ENCODE results near the gene SRP68.

Gene SRP68

GRCh38 chr17:76076765-76077583 lies 4.7 kb upstream of the SRP68 start:
- Mint-ChIP-seq H3K27ac (no peak overlapping the region), H3K27me3 (ENCODE audit: low read depth) (peaks cover 76% of the 10 kb centered on the region), H3K4me3 (peak overlapping the region; percentile 40 to 50 (median 50)), H3K4me1 (peaks cover 38% of the 10 kb centered on the region), H3K9me3 (no peaks in the 10 kb centered on the region), H3K36me3 (ENCODE audit: low read depth) (no peaks in the 10 kb centered on the region)
- TF ChIP-seq CTCF (IDR thresholded peaks at IDR 0.05; ENCODE audit: unreplicated experiment in 3 of 3), result no peak

GRCh38 chr17:76076146-76076764 lies 3.9 kb upstream of the SRP68 start:
- Mint-ChIP-seq H3K4me3 (peak overlapping the region in 2 of 3 experiments; percentile 25 to 30), H3K36me3 (ENCODE audit: low read depth) (no peaks in the 10 kb centered on the region), H3K4me1 (peaks cover 41% of the 10 kb centered on the region), H3K9me3 (no peaks in the 10 kb centered on the region), H3K27ac (no peak overlapping the region), H3K27me3 (ENCODE audit: low read depth) (peaks cover 76% of the 10 kb centered on the region)
- TF ChIP-seq CTCF (IDR thresholded peaks at IDR 0.05; ENCODE audit: unreplicated experiment in 3 of 3), result no peak

GRCh38 chr17:76075364-76076145 lies 3.2 kb upstream of the SRP68 start:
- peak in 1 of 3 experiments; percentile 16 for TF ChIP-seq CTCF (IDR thresholded peaks at IDR 0.05; ENCODE audit: unreplicated experiment in 3 of 3)
- Mint-ChIP-seq H3K4me1 (peaks cover 43% of the 10 kb centered on the region), H3K27me3 (ENCODE audit: low read depth) (peaks cover 70% of the 10 kb centered on the region), H3K9me3 (no peaks in the 10 kb centered on the region), H3K36me3 (ENCODE audit: low read depth) (no peaks in the 10 kb centered on the region), H3K27ac (no peak overlapping the region), H3K4me3 (peak overlapping the region; percentile 63 to 75 (median 67))

- Mint-ChIP-seq H3K4me3 (peak within 1 kb of the TSS; percentile 63 to 75 (median 67)), H3K9me3 (no peaks in the 10 kb centered on the region), H3K4me1 (peaks cover 44% of the 10 kb centered on the region), H3K27me3 (ENCODE audit: low read depth) (peaks cover 65% of the 10 kb centered on the region), H3K36me3 (ENCODE audit: low read depth) (no peaks in the 10 kb centered on the region), H3K27ac (no peak within 1 kb of the TSS)
- no peak for TF ChIP-seq CTCF (IDR thresholded peaks at IDR 0.05; ENCODE audit: unreplicated experiment in 3 of 3)
Measured at GRCh38 chr17:76074390-76075363, 2.4 kb upstream of the SRP68 start, which contains the start of gene GALR2. GALR2 (plus strand) TSS chr17:76074781; CDS start chr17:76074884, 103 bp downstream.

- no peak for TF ChIP-seq CTCF (IDR thresholded peaks at IDR 0.05; ENCODE audit: unreplicated experiment in 3 of 3)
- peaks cover 23% of the 10 kb centered on the region for H3K4me1 Mint-ChIP-seq
Measured at GRCh38 chr17:76071531-76072147, 678 bp downstream of the SRP68 start.

More at GRCh38 chr17:76071531-76072147, 678 bp downstream of the SRP68 start:
- Mint-ChIP-seq H3K9me3 (no peaks in the 10 kb centered on the region), H3K27me3 (ENCODE audit: low read depth) (peaks cover 34% of the 10 kb centered on the region), H3K36me3 (ENCODE audit: low read depth) (peaks cover 17% of the 10 kb centered on the region), H3K4me3 (peak overlapping the region; percentile 94 to 99 (median 95)), H3K27ac (peak overlapping the region; percentile 58 to 87 (median 75))

All from nephron (organoid).